Measurements from ENCODE around the gene GPR146.

DNA sequence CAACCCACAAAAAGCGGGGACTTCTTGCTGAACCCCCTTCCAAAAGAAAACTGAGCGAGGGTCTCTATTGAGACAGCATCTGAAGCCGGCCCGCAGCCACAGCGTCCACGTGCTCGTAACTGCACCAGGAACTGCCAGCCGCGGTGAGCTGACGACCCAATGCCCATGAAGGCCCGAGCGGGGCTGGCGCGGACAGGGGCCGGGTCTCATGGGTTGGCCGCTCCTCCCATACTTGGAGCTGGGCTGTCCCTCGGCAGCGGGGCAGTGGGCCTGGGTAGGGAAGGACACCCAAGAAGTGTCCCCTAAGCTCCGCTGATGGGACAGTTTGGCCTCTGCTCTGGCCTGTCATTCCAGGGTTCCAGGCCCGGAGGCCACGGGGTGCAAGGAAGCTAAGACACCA lies 39.0 kb upstream of the GPR146 start:
- TF ChIP-seq, protein P1, sequence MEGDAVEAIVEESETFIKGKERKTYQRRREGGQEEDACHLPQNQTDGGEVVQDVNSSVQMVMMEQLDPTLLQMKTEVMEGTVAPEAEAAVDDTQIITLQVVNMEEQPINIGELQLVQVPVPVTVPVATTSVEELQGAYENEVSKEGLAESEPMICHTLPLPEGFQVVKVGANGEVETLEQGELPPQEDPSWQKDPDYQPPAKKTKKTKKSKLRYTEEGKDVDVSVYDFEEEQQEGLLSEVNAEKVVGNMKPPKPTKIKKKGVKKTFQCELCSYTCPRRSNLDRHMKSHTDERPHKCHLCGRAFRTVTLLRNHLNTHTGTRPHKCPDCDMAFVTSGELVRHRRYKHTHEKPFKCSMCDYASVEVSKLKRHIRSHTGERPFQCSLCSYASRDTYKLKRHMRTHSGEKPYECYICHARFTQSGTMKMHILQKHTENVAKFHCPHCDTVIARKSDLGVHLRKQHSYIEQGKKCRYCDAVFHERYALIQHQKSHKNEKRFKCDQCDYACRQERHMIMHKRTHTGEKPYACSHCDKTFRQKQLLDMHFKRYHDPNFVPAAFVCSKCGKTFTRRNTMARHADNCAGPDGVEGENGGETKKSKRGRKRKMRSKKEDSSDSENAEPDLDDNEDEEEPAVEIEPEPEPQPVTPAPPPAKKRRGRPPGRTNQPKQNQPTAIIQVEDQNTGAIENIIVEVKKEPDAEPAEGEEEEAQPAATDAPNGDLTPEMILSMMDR (IDR thresholded peaks at IDR 0.05; ENCODE audit: poor library complexity): no peak
- TF ChIP-seq EZH2 (IDR thresholded peaks at IDR 0.05; ENCODE audit: borderline replicate concordance) (no peak), EZH2phosphoT487 (IDR thresholded peaks at IDR 0.05; ENCODE audit: low read depth, severe bottlenecking, unreplicated experiment) (no peak)
